Measurements from ENCODE around the gene FKBP2. TPM values are rescaled to one million over a fixed set of nuclear protein-coding genes. Genes with fewer than 3 reads are reported as not detected.

FKBP2 gene
- total RNA-seq, 1 experiment from 2014 or later: 87.4 TPM

DNA sequence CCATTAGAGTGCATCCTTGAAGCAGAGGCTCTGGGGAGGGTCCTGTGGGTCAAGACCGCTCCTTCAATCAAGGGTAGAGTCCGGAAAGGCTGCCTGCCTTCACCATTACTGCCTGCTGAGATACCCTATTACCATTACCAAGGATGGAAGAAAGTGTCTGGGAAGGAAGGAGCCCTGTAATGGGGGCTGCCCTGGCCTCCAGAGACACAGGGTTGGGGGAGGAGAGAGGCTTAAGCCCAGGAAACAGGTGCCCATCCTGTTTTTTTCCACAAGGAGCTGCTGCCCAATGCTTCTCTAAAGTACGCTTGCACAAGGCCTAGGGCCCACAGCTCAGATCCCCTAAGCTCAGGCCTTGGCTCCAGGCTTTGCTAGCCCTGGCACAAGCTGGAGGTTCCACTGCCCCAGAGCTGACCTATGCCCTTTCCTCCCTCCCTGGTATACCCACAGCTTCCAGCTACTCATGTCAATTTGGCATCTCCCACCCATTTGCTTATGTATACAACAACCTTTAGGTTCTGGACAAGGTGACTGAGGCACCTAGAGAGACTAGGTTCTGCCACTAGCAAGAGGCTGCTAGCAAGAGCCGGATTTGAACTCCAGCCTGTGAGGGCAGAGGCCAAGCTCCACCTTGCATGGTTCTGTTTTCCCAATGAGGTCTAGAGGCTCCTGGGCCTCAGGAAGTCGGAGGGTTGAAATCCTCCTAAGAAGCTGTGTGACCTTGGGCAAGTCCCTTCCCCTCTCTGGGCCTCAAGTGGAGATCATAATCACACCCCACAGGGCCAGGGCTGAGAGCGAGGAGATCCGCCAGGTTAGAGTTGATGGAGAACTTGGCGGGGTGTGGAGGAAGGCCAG is 8.9 kb downstream of the FKBP2 start:
- intact Hi-C loops (cut with micrococcal nuclease; ENCODE audit: unreplicated experiment): loop anchor here (10.0 kb wide), 1 partner anchor 55 kb away; the partner anchor contains the start of genes CATSPERZ and ESRRA
- peaks cover 84% of the 10 kb centered on the region for H3K36me3 Mint-ChIP-seq (ENCODE audit: insufficient read depth, unreplicated experiment)
- H3K27ac Mint-ChIP-seq (ENCODE audit: unreplicated experiment): peak overlapping the region; percentile 44
- no TSS peak for BruUV-seq (replicated peaks)
- DNase-seq: no peak
- no peak overlapping the region for H3K4me3 Mint-ChIP-seq (ENCODE audit: low read depth, unreplicated experiment)
- H3K4me1 Mint-ChIP-seq (ENCODE audit: low read depth, unreplicated experiment): peaks cover 11% of the 10 kb centered on the region
- TF ChIP-seq, protein P1, sequence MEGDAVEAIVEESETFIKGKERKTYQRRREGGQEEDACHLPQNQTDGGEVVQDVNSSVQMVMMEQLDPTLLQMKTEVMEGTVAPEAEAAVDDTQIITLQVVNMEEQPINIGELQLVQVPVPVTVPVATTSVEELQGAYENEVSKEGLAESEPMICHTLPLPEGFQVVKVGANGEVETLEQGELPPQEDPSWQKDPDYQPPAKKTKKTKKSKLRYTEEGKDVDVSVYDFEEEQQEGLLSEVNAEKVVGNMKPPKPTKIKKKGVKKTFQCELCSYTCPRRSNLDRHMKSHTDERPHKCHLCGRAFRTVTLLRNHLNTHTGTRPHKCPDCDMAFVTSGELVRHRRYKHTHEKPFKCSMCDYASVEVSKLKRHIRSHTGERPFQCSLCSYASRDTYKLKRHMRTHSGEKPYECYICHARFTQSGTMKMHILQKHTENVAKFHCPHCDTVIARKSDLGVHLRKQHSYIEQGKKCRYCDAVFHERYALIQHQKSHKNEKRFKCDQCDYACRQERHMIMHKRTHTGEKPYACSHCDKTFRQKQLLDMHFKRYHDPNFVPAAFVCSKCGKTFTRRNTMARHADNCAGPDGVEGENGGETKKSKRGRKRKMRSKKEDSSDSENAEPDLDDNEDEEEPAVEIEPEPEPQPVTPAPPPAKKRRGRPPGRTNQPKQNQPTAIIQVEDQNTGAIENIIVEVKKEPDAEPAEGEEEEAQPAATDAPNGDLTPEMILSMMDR (IDR thresholded peaks at IDR 0.05; ENCODE audit: unreplicated experiment): no peak
- no peaks in the 10 kb centered on the region for H3K27me3 Mint-ChIP-seq (ENCODE audit: unreplicated experiment)
- CTCF ChIA-PET: interaction anchor here (0.6 to 1.1 kb wide), 2 partner anchors 18 to 26 kb away, joined by 3 to 8 read pairs; no protein-coding TSS in a partner anchor
- H3K9me3 Mint-ChIP-seq (ENCODE audit: low read depth, unreplicated experiment): no peaks in the 10 kb centered on the region

DNA sequence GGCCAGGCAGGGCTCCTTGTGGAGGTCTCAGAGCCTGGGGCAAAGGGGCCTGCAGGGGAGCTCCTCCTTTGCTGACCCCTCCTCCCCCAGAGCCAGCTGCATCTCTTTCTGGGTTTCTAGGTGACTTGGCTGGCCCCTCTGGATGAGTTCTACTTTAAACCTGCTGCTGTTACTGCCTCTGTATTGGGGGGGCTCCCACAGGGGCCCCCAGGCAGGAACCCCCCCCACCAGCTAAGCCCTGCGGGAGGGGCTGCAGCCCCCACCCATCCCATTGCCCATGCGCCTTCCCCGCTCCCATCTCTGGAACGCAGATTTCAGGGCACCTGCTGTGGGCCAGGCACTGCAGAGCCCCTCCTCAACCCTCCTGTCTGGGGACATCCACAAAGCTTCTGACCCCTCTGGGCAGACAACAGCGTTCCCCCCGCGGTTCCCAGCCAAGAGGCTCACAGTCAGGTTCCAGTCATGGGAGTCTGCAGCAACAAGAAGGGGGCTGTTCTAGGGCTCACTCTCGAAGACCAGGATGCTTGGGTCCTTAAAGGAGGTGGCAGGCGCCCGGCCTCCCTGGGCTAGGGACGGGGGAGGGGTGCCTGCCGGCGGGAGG is 9.6 kb downstream of the FKBP2 start:
- peak overlapping the region; percentile 90 for H3K4me3 Mint-ChIP-seq (ENCODE audit: low read depth, unreplicated experiment)
- peaks cover 11% of the 10 kb centered on the region for H3K4me1 Mint-ChIP-seq (ENCODE audit: low read depth, unreplicated experiment)
- intact Hi-C loops (cut with micrococcal nuclease; ENCODE audit: unreplicated experiment): no loop called here
- no peak overlapping the region for H3K27ac Mint-ChIP-seq (ENCODE audit: unreplicated experiment)
- H3K27me3 Mint-ChIP-seq (ENCODE audit: unreplicated experiment): no peaks in the 10 kb centered on the region
- no peaks in the 10 kb centered on the region for H3K9me3 Mint-ChIP-seq (ENCODE audit: low read depth, unreplicated experiment)
- TF ChIP-seq, protein P1 (IDR thresholded peaks at IDR 0.05; ENCODE audit: unreplicated experiment): no peak
- CTCF ChIA-PET: interaction anchor here (0.6 to 1.1 kb wide), 3 partner anchors 17 to 34 kb away, joined by 3 to 8 read pairs (median 3); partner anchors contain the start of gene BAD
- peaks cover 83% of the 10 kb centered on the region for H3K36me3 Mint-ChIP-seq (ENCODE audit: insufficient read depth, unreplicated experiment)
- DNase-seq: no peak
- no TSS peak for BruUV-seq (replicated peaks)

DNA sequence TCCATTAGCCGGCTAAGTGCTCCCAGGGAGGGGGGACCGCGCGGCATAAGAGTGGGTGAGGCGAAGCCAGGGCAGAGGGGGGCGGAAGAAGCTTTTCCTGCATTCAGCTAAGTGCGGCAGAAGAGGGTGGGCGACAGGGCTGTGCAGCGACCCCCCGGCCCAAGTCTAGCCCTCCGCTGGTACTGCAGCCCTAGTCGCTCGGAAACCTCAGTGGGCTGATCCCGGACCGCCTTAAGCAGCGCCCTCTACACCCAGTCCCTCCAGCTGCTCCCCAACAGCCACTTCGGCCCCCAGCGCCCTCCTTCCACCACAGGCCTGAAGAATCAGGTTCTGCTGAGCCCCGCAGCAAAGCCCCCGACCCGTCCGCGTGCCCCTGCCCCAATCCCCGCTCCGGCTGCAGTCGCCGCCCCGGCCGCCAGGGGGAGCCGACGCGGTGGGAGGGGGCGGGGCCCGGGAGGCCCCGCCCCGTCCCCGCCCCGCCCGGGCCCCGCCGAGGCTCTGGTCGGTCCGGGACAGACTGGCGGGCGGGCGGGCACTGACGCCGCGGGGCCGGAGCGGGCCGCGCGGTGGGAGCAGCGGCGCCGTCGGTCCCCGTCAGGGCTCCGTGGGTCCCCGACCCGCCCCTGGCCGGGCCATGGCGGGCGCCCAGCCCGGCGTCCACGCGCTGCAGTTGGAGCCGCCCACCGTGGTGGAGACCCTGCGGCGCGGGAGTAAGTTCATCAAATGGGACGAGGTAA is 10.3 kb downstream of the FKBP2 start, which contains the start of gene PLCB3:
PLCB3 (plus strand) TSS at position 515 of the 737 bp plus-strand sequence; CDS start at position 635, 120 bp downstream.
- Mint-ChIP-seq H3K27me3 (ENCODE audit: unreplicated experiment) (no peaks in the 10 kb centered on the region), H3K9me3 (ENCODE audit: low read depth, unreplicated experiment) (no peaks in the 10 kb centered on the region), H3K27ac (ENCODE audit: unreplicated experiment) (peak within 1 kb of the TSS; percentile 74), H3K36me3 (ENCODE audit: insufficient read depth, unreplicated experiment) (peaks cover 77% of the 10 kb centered on the region), H3K4me3 (ENCODE audit: low read depth, unreplicated experiment) (peak within 1 kb of the TSS; percentile 90), H3K4me1 (ENCODE audit: low read depth, unreplicated experiment) (peaks cover 11% of the 10 kb centered on the region)
- DNase-seq: peak; percentile 52
- no TSS peak for BruUV-seq (replicated peaks)
- TF ChIP-seq, protein P1 (IDR thresholded peaks at IDR 0.05; ENCODE audit: unreplicated experiment): peak; percentile 91
- CTCF ChIA-PET: interaction anchor here (0.9 to 1.8 kb wide), 4 partner anchors 10 to 47 kb away, joined by 3 to 16 read pairs (median 10); partner anchors contain the start of genes BAD and FKBP2
- intact Hi-C loops (cut with micrococcal nuclease; ENCODE audit: unreplicated experiment): no loop called here

DNA sequence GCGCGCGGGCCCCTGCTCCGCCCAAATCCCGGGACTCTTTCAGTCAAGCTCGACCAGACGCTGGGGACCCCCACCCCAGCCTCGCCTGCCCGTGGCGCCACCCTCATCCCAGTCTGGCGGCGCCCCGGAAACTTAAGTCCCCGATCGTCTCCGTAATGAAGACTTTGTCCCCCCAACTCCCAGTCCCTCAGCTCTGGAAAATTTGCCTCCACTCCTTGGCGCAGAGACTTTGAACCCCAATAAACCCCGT is 10.8 kb downstream of the FKBP2 start:
- CTCF ChIA-PET: interaction anchor here (0.9 to 1.8 kb wide), 6 partner anchors 10 to 53 kb away, joined by 3 to 16 read pairs (median 6); partner anchors contain the start of genes BAD and FKBP2
- Mint-ChIP-seq H3K9me3 (ENCODE audit: low read depth, unreplicated experiment) (no peaks in the 10 kb centered on the region), H3K27me3 (ENCODE audit: unreplicated experiment) (no peaks in the 10 kb centered on the region), H3K27ac (ENCODE audit: unreplicated experiment) (peak overlapping the region; percentile 74), H3K4me1 (ENCODE audit: low read depth, unreplicated experiment) (peaks cover 11% of the 10 kb centered on the region), H3K4me3 (ENCODE audit: low read depth, unreplicated experiment) (peak overlapping the region; percentile 90), H3K36me3 (ENCODE audit: insufficient read depth, unreplicated experiment) (peaks cover 72% of the 10 kb centered on the region)
- no TSS peak for BruUV-seq (replicated peaks)
- TF ChIP-seq, protein P1 (IDR thresholded peaks at IDR 0.05; ENCODE audit: unreplicated experiment): no peak
- no peak for DNase-seq
- intact Hi-C loops (cut with micrococcal nuclease; ENCODE audit: unreplicated experiment): no loop called here

Data from Calu3 (cell line).